CD4-positive, alpha-beta T cell treated with Interferon alpha-2 for 1 hour (primary cell): Measurements from ENCODE around the gene POLH.
"Not testable (repeated sequence)": the region's sequence is repeated elsewhere in the genome, so short reads cannot be mapped to it uniquely, and the experiment has no call there.

Experiments
- DNase-seq, 2 donors: peaks; one replicate each; pipeline ENCODE4 v3.0.0-alpha.2; 2020 to 2022

Gene POLH

DNA sequence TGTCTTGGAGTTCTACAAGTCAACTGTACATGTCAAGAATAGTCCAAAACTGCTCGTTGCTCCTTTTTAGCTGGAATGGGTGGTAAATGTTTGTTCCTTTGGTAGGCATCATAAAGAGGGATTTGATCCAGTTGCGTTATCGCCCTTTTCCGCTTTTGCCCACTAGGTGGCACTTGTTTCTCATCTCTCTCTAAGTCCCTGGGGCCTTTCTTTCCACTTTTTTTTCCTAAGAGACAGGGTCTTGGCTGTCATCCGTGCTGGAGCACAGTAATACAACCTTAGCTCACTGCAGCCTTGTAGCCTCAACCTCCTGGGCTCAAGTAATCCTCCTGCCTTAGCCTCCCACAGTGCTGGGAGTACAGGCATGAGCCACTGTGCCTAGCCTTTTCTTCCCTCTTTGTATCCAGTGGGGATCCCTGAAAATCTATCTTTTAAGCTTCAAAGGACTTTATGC is 32.4 kb downstream of the POLH start:
- peak; percentile 38 to 63 for DNase-seq

DNA sequence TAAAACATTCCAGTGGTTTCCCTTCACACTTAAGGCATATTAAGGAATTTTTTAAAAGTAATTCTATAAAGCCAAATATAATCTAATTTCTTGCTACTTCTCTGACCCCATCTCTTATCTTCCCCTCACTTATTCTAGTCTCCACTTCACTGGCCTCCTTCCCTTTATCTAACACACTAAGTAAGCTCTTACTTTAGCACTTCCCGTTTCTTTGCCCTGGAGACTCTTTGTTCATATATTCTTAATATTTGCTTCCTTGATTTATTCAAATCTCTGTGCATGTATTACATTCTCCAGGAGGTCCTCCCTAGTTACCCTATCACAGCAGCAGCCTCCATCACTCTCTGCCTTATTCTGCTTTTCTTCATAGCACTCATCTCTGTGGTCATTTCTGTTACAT is 32.8 kb downstream of the POLH start:
- no peak for DNase-seq

- no peak for DNase-seq
These were observed 33.4 kb downstream of the POLH start for GRCh38 chr6:43609402-43609801.

GRCh38 chr6:43610431-43610830 is 34.4 kb downstream of the POLH start:
- no peak for DNase-seq

GRCh38 chr6:43613721-43614395 is 37.9 kb downstream of the POLH start:
- no peak for DNase-seq

DNA sequence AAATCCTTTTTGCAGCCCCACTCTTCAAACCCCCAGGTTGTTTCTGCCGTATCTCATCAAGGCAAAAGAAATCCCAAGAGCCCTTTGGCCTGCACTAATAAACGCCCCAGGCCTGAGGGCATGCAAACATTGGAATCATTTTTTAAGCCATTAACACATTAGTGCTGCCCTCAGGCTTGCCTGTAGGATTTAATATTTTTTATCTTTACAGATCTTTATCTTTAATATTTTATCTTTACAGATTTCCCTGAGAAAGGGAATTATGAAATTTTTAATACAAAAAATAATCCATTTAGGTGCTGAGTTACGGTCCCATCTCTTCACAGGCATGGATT is 38.4 kb downstream of the POLH start:
- no peak for DNase-seq

DNA sequence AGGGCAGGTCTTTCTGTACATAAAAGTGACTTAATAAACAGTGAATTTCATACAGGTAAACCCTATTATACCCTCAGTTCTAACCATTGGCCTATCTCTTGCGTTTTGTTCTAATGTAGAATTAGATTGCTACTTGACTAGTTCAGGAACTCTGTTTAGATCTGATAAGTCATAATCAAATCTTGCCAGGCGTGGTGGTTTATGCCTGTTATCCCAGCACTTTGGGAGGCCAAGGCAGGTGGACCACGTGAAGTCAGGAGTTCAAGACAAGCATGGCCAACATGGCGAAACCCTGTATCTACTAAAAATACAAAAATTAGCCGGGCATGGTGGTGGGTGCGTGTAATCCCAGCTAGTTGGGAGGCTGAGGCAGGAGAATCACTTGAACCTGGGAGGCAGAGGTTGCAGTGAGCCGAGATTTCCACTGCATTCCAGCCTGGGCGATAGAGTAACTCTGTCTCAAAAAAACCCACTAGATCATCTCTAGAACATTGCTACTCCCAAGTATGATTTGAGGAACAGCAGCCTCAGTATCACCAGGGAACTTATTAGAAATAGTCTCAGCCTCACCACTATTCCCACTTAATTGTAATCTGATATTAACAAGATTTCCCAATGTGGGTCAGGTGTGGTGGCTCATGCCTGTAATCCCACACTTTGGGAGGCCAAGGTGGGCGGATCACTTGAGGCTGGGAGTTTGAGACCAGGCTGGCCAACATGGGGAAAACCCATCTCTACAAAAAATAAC is 40.9 kb downstream of the POLH start:
- no peak for DNase-seq

- no peak for DNase-seq
These were observed 45.3 kb downstream of the POLH start for GRCh38 chr6:43621078-43621835.

DNA sequence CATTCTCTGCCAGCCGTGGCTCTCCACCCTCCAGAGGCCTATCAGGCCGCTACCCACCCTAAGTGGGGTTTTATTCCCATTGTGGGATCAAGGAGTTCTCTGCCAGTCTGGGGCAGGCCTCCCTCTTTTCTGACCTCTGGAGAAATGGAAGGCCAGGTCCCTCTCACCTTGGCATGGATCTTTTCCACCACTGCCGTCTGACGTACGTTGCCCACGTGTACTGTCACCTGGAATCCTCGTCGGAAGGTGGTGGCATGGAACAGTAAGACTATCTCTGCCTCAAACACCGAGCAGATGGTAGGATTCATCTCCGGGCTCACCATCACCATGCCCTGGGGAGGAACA is 45.8 kb downstream of the POLH start:
- no peak for DNase-seq

- no peak for DNase-seq
These were observed 46.6 kb downstream of the POLH start for GRCh38 chr6:43622541-43622940.

GRCh38 chr6:43623880-43624785 is 48.1 kb downstream of the POLH start:
- DNase-seq: no peak

GRCh38 chr6:43624786-43625288 is 48.9 kb downstream of the POLH start:
- no peak for DNase-seq

GRCh38 chr6:43625393-43625992 is 49.5 kb downstream of the POLH start:
- DNase-seq: no peak

- peak in 1 of 2 donors; percentile 63 for DNase-seq
These were observed 51.2 kb downstream of the POLH start for GRCh38 chr6:43627008-43627825.

GRCh38 chr6:43628393-43629103 is 52.6 kb downstream of the POLH start:
- DNase-seq: peak; percentile 53 to 73

DNA sequence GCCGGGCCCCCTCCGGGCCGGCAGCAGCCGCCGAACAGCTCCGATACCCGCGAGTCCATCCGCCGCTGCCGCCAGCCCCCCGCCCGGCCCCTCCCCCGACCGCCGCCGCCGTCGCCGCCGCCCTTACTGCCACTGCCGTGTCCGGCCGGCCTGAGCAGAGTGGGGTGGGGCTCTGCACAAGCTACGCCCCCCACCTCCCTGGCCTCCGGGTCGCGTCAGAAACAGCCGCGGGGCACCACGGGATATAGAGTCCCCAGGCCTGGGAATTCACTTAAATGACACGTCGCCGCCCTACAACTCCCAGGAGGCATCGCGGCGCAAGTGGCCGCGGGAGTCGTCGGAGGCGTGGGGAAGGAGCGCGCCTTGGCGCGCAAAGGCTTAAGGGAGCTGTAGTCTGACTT is 53.1 kb downstream of the POLH start, which contains the start of gene GTPBP2:
GTPBP2 (minus strand) TSS at position 161 of the 401 bp plus-strand sequence; CDS start at position 59, 102 bp downstream.
- DNase-seq: peak; percentile 97 to 98

DNA sequence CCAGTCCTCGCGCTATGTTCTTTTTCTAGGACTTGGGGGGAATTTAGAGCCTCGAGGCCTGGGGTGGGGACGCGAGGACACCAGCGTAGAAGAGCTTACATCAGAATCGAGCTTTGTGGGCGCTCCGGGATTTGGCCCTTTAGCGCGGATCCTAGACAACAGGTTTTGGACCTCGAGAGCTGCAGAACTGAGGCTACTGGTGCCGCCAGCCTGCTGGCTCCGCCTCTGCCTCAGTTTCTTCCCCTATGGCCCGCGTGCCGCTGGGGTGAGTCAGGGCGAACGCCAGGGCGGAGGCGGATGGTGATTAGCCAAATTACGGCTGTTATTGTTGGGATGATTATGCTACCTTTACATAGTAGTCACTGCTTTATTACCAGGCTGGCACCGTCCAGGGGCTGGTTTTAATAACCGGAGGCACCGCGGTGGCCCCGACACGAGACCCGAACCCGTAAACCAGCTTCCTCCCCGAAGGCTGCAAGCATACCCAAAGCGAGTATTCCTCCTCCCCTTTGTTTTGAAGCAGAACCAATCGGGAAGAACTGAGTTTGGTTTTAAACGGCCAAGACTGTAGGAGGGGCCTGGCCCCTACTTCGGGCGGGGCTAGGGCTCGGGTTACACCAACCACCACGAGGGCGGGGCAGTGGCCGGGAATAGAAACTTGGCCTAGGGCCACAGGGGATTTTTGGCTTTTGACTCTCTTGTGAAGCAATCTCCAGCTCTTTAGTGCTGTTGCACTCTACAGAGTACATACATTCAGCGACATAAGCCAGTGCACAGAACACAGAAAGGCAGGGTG is 53.7 kb downstream of the POLH start:
- peak; percentile 97 to 98 for DNase-seq

- DNase-seq: no peak
These were observed 55.1 kb downstream of the POLH start for GRCh38 chr6:43630980-43631619.

GRCh38 chr6:43633002-43633401 is 57.0 kb downstream of the POLH start:
- DNase-seq: not testable (repeated sequence)
